Prostate gland (tissue), 2 donors: ENCODE data around the gene TFRC.

Source experiments
- POLR2A ChIP-seq: fragments of 450-650 bp; IDR thresholded peaks from one replicate; pipeline ENCODE4 v1.6.1; 2016; ENCODE audit warnings: antibody characterized with exemption, mild to moderate bottlenecking
- TF ChIP-seq, protein P1 (sequence below), 4 experiments: fragments of 200-600 bp in 2 of 4; fragments of 450-650 bp in 2 of 4; sonication (generic) in 2 of 4; IDR thresholded peaks; 1 replicate in 3 of 4; 2 replicates in 1 of 4; pipeline ENCODE4 v1.5.1; 2016 to 2019; ENCODE audit warnings: antibody characterized with exemption in 4 of 4, mild to moderate bottlenecking in 2 of 4, moderate library complexity in 2 of 4

DNA sequence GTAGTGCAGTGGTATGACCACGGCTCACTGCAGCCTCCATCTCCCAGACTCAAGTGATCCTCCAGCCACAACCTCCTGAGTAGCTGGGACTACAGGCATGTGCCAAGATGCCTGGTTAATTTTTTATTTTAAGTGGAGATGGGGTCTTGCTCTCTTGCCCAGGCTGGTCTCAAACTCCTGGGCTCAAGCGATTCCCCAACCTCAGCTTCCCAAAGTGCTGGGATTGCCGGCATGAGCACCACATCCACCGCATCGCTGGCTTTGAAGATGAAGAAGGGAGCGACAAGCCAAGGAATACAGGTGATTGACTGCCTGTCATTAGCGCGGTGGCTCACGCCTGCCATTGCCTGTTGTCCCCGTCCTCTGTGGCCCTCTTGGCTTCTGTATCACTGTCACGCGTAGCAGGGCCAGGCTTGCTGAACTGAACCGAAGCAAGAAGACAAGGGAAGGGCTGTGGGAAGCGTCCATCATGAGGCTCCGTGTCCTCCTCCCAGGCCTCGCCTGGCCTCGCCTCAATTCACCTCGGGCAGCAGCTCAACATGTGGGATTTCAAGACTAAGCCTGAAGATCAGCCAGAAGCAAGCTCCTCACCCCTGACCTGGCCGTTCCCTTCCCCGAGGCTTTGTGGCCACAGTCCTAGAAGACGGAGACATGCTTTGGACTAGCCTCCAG lies 46.4 kb upstream of the TFRC start:
- TF ChIP-seq, protein P1, sequence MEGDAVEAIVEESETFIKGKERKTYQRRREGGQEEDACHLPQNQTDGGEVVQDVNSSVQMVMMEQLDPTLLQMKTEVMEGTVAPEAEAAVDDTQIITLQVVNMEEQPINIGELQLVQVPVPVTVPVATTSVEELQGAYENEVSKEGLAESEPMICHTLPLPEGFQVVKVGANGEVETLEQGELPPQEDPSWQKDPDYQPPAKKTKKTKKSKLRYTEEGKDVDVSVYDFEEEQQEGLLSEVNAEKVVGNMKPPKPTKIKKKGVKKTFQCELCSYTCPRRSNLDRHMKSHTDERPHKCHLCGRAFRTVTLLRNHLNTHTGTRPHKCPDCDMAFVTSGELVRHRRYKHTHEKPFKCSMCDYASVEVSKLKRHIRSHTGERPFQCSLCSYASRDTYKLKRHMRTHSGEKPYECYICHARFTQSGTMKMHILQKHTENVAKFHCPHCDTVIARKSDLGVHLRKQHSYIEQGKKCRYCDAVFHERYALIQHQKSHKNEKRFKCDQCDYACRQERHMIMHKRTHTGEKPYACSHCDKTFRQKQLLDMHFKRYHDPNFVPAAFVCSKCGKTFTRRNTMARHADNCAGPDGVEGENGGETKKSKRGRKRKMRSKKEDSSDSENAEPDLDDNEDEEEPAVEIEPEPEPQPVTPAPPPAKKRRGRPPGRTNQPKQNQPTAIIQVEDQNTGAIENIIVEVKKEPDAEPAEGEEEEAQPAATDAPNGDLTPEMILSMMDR (IDR thresholded peaks at IDR 0.05), result no peak
- no peak for TF ChIP-seq POLR2A
